ENCODE results near the gene GCN1.

DNA sequence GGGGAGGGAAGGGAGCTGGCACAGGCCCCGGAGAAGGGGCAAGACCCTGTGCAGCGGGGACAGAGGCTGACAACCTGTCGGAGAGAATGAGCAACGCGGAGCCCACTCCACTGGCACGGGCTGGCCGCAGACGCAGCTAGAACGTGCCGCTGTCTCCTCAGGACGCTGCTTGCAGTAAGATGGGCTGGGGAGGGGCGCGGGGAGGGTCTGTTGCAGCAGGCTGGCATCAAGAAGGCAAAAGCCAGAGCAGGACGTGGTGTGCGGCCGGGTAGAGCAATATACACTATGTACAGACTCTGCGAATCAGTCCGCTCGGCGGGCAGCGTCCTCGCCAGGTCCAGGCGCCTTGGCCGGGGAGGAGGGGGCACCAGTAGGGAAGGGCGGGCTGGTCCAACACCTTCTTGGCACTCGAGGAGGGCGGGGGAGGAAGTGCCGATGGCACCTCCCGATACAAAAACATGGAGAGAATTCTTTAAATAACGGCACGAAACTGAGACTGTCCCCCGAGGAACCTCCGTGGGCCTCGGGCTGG is 97.8 kb downstream of the GCN1 start:
- no peak for TF ChIP-seq CTCF (conservative IDR thresholded peaks at IDR 0.05)
- no peak for TF ChIP-seq ZFX (IDR thresholded peaks at IDR 0.05)

Data from C4-2B (cell line).